Measurements from ENCODE around the gene SRGAP1.

GRCh38 chr12:64054079-64054520 is 209.6 kb downstream of the SRGAP1 start:
- TF ChIP-seq POLR2AphosphoS5 (IDR thresholded peaks at IDR 0.05; ENCODE audit: low read depth, low read length) (no peak), YY1 (IDR thresholded peaks at IDR 0.05; ENCODE audit: low read depth, low read length) (no peak), POLR2A (IDR thresholded peaks at IDR 0.05; ENCODE audit: control extremely low read depth in 1 of 2, low read depth in 2 of 2, low read length in 2 of 2) (no peak), CTCF (IDR thresholded peaks at IDR 0.05; ENCODE audit: control extremely low read depth in 1 of 3, insufficient read depth in 1 of 3, low read depth in 1 of 3, low read length in 3 of 3) (no peak), SP1 (IDR thresholded peaks at IDR 0.05; ENCODE audit: low read depth, low read length) (no peak)
